ENCODE data around the gene RBBP8. TPM values are rescaled to one million over a fixed set of nuclear protein-coding genes. Genes with fewer than 3 reads are reported as not detected.

The RBBP8 gene
- 33.4 TPM for total RNA-seq

DNA sequence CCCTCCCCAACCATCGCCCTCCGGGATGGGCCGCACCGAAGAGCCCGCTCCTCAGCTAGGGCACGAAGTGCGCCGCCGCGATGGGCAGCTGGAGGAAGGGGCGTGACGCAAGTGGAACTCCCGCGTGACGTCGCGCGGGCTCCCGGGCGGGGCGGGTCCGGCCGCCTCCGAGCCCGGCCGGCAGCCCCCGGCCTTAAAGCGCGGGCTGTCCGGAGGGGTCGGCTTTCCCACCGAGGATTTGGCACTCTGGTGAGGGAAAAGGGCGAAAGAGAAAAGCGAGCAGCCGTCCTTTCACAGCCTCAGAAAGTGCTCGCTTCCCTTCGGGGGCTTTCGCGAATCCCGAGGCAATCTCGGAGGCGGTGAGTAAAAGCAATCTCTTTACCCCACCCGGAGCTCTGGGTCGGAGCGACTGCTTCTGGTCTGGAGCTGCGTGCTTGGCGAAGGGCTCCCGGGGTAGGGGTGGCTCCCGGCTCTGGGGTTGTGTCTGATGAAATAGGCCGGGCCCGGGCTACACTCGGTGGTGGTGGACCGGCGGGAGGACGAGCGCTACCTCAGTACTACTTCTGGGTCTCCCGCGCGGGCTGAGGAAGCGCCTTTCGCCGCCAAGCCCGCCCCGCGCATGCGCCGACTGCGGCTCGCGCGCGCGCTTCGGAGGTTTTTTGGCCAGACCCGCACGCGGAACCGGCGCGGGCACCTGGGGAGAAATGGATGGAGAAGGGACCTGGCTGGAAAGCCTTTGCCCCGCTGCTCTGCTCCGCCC lies at the start of gene RBBP8:
RBBP8 (plus strand) TSS at position 123 of the 760 bp plus-strand sequence. CDS start 3,524 bp downstream, outside the sequence.

Small RNA genes within 50 kb of the gene (small RNA-seq; reads per million reads assigned to genes)
- gene RF00019, result not detected
- not detected for gene RN7SL745P

Other genes with a start within 250 kb of the RBBP8 start
- gene CABLES1, start 202.2 kb downstream of the RBBP8 start, total RNA-seq, result 8.1 TPM

Measured in diencephalon (tissue), 1 donor.